Adrenal gland (tissue), 12 donors: ENCODE data around the gene TMEM52. TPM values are rescaled to one million over a fixed set of nuclear protein-coding genes. Genes with fewer than 3 reads are reported as not detected.

ENCODE experiments used
- DNase-seq, 7 donors: peaks; one replicate each; pipeline ENCODE4 v3.0.0-alpha.2; 2019 to 2020
- H3K27ac ChIP-seq, 5 donors: fragments of 200-600 bp; sonication (generic) in 4 of 5; 1 replicate in 3 of 5; 2 replicates in 2 of 5; pipeline versions ENCODE4 v1.5.1 to v1.8.0; 2016 to 2020; ENCODE audit warnings: mild to moderate bottlenecking in 1 of 5
- H3K27me3 ChIP-seq: fragments of 200-600 bp; 2 replicates; pipeline ENCODE4 v1.8.0; 2021
- H3K36me3 ChIP-seq, 2 donors: fragments of 200-600 bp; replicated peaks in 1 of 2; 1 replicate in 1 of 2; 2 replicates in 1 of 2; pipeline versions ENCODE4 v1.5.1 to v1.8.0; 2018 to 2022
- H3K4me1 ChIP-seq, 2 donors: fragments of 200-600 bp; replicated peaks in 1 of 2; 1 replicate in 1 of 2; 2 replicates in 1 of 2; pipeline versions ENCODE4 v1.5.1 to v1.8.0; 2018 to 2021
- H3K4me3 ChIP-seq, 4 donors: fragments of 200-600 bp; sonication (generic) in 3 of 4; one replicate each; pipeline ENCODE4 v1.5.1; 2016 to 2018
- H3K9me3 ChIP-seq, 3 donors: fragments of 200-600 bp; sonication (generic) in 1 of 3; replicated peaks in 1 of 3; 1 replicate in 2 of 3; 2 replicates in 1 of 3; pipeline versions ENCODE4 v1.5.1 to v1.8.0; 2016 to 2021
- POLR2A ChIP-seq, 2 donors: fragments of 450-650 bp; IDR thresholded peaks; one replicate each; pipeline ENCODE4 v1.6.1; 2017; ENCODE audit warnings: antibody characterized with exemption in 2 of 2, mild to moderate bottlenecking in 2 of 2, moderate library complexity in 1 of 2
- WGBS, 4 donors: extraction: QIAGEN DNeasy Blood & Tissue Kit in 2 of 4; methylation state at CpG; one replicate each; pipeline versions ENCODE4 v1.1.5 to v1.1.7; 2013 to 2017; 5-methylcytosine and 5-hydroxymethylcytosine counted together
- intact Hi-C, 2 donors: fragments of 100-400 bp; cut with DNase I; formaldehyde crosslinking; loops; one replicate each; pipeline versions ENCODE4 v1.14.1 to v1.15.0; 2022 to 2023
- polyA plus RNA-seq, 3 donors: library from polyadenylated mRNA; stranded (reverse); fragments of 200-250 nt in 2 of 3; fragments of 350-450 nt in 1 of 3; fragmentation: Illumina TruSeq in 1 of 3; extraction: RNeasy Lipid Tissue Mini Kit (QIAGEN cat#74804) in 1 of 3; gene quantifications; one replicate each; pipeline ENCODE4 v1.2.3, GENCODE V29; 2013 to 2014
- total RNA-seq, 9 donors: library from RNA; depleted of rRNA in 4 of 9; stranded (reverse); fragments of >200 nt in 4 of 9; fragments of 120-200 nt in 1 of 9; fragmentation: NEBNext Ultra II Directional in 1 of 9; extraction: Animal tissue kit (Norgen Biotek cat#: 25700) in 1 of 9; gene quantifications; one replicate each; pipeline versions ENCODE4 v1.1.0 to v1.2.4, GENCODE V29; 2013 to 2023
- TF ChIP-seq, protein P1 (sequence below), 6 experiments: fragments of 450-650 bp in 4 of 6; fragments of 200-600 bp in 2 of 6; sonication (generic) in 1 of 6; IDR thresholded peaks; 1 replicate in 5 of 6; 2 replicates in 1 of 6; pipeline versions ENCODE4 v1.5.1 to v1.8.0; 2016 to 2021; ENCODE audit warnings: antibody characterized with exemption in 6 of 6, mild to moderate bottlenecking in 2 of 6, moderate library complexity in 1 of 6
- donor health status: healthy with polysubstance abuse.
- donor health status: Bipolar disorder and iron deficiency.
- donor health status: DM: yes; HTN: yes; CAD: no.
- donor health status: DM: no; HTN: no; CAD: no.
- donor health status: DM: no; HTN: no; CAD: no.
- donor health status: DM: yes; HTN: yes; CAD: no.

TMEM52 gene
- total and polyA plus RNA-seq, 12 donors: 7.0 to 95.4 (median 61.7) TPM

DNA sequence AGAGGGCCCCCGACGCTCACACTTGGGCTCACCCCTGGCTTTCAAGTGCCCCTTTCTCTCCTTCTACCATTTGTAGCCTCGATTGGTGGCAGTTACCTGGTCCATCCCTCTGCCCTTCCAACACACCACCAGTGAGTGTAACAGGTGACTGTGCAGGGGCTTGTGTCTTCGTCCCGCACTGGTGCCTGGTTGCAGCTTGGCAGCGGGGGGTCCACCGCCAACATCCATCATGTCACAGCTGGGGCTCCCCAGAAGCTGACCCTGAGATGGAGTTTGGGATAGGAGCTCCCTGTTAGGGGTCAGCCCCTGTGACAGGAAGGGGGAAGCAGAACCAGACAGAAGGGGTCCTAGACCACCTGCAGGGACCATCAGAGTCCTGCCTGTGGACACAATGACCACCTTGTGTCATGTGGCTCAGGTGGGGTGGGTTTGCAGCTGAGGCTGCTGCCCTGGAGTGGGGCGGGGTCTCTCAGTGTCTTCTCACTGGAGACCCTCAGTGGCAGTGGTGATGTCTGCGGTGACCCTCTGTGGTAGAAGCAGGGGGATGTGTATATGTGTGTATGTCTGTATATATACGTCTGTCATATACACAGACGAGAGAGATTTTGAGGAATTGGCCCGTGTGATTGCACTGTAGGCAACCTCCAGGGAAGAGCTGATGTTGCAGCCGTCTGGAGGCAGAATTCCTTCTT is 7.6 kb downstream of the TMEM52 start:
- Histone ChIP-seq H3K9me3 (no peaks in the 10 kb centered on the region), H3K4me1 (peaks cover 5 to 19% of the 10 kb centered on the region in 2 donors), H3K27me3 (no peaks in the 10 kb centered on the region), H3K27ac (no peak overlapping the region), H3K4me3 (no peak overlapping the region), H3K36me3 (no peaks in the 10 kb centered on the region)
- 83 to 90% (median 88%) methylated on average over 7 to 13 of the region's 13 CpGs for WGBS, 4 donors
- no peak for TF ChIP-seq POLR2A (IDR thresholded peaks at IDR 0.05)
- TF ChIP-seq, protein P1, sequence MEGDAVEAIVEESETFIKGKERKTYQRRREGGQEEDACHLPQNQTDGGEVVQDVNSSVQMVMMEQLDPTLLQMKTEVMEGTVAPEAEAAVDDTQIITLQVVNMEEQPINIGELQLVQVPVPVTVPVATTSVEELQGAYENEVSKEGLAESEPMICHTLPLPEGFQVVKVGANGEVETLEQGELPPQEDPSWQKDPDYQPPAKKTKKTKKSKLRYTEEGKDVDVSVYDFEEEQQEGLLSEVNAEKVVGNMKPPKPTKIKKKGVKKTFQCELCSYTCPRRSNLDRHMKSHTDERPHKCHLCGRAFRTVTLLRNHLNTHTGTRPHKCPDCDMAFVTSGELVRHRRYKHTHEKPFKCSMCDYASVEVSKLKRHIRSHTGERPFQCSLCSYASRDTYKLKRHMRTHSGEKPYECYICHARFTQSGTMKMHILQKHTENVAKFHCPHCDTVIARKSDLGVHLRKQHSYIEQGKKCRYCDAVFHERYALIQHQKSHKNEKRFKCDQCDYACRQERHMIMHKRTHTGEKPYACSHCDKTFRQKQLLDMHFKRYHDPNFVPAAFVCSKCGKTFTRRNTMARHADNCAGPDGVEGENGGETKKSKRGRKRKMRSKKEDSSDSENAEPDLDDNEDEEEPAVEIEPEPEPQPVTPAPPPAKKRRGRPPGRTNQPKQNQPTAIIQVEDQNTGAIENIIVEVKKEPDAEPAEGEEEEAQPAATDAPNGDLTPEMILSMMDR (IDR thresholded peaks at IDR 0.05): no peak
- DNase-seq: peak in 4 of 7 donors; percentile 13 to 34 (median 20)
- intact Hi-C loops: no loop called here

DNA sequence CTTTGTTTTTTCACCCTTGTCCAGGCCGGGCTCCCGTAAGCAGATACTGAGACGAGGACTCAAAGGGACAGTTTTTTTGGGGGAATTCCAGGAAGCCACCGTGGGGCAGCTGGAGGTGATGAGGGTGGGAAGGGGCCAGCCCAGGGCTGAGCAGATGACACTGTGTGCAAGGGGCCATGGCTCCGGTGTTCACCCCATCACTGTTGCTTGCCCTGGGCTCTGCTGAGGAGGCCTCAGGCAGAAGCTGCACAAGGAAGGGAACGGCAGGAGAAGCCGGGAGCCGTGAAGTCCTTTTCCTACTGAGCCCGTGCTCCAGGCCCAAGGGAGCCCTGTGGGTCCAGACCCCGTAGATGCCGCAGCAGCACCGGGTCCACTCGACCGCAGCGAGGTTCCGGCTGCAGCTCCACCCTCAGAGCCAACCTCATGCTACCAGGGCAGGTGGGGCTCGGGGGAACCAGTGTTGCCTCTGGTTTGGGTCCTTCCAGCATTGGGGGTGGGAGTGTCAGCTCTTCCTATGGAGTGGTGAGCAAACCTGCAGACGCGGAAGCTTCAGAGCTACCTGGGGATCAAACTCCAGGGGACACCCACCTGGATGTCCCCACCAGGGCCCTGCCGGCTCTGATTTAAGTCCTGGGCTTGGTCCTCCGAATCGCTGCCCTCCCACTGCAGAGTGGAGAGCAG is 8.3 kb downstream of the TMEM52 start:
- Histone ChIP-seq H3K4me1 (peaks cover 5 to 19% of the 10 kb centered on the region in 2 donors), H3K9me3 (no peaks in the 10 kb centered on the region), H3K36me3 (no peaks in the 10 kb centered on the region), H3K4me3 (no peak overlapping the region), H3K27me3 (no peaks in the 10 kb centered on the region), H3K27ac (no peak overlapping the region)
- DNase-seq: peak in 4 of 7 donors; percentile 16 to 39 (median 36)
- WGBS, 4 donors: 93 to 96% (median 96%) methylated on average over 10 to 22 of the region's 22 CpGs
- intact Hi-C loops: no loop called here
- no peak for TF ChIP-seq POLR2A (IDR thresholded peaks at IDR 0.05)
- TF ChIP-seq, protein P1 (IDR thresholded peaks at IDR 0.05): no peak

DNA sequence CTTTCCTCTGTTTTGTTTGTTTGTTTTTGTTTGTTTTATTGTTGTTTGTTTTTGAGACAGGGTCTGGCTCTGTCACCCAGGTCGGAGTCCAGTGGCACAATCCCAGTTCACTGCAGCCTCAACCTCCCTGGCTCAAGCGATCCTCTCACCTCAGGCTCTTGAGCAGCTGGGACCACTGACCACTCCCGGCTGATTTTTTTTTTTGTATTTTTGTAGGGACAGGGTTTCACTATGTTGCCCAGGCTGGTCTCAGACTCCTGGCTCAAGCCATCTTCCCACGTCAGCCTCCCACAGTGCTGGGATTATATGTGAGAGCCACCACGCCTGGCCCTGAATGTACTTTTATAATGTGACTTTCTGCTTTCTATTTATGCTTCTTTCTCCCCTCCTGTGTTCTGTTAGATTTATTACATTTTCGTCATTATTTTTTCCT is 9.0 kb downstream of the TMEM52 start:
- TF ChIP-seq POLR2A (IDR thresholded peaks at IDR 0.05): no peak
- TF ChIP-seq, protein P1 (IDR thresholded peaks at IDR 0.05): no peak
- 83 to 93% (median 90%) methylated on average over 6 of the region's 6 CpGs for WGBS, 4 donors
- H3K27me3 ChIP-seq: no peaks in the 10 kb centered on the region
- H3K36me3 ChIP-seq: no peaks in the 10 kb centered on the region
- peak overlapping the region in 1 of 5 donors; percentile 88 for H3K27ac ChIP-seq
- H3K4me3 ChIP-seq: peak overlapping the region in 1 of 4 donors; percentile 76
- H3K9me3 ChIP-seq: no peaks in the 10 kb centered on the region
- peak in 3 of 7 donors; percentile 13 to 21 (median 16) for DNase-seq
- H3K4me1 ChIP-seq: peaks cover 5 to 19% of the 10 kb centered on the region in 2 donors
- intact Hi-C loops: no loop called here

DNA sequence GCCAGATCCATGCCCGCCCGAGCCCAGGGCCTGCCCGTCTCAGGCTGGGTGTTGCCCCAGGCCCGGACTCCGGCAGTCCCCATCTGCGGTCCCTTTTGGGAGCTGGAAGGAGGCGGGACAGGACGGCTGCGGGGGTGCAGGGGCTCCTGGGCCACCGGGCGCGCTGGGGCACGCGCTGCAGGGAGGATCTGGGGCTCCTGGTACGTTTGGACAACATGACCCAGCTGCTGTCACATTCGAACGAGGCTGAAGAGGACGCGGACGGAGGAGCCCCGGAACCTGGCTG is 10.6 kb downstream of the TMEM52 start:
- intact Hi-C loops: loop anchor here in 1 of 2 donors (5.0 to 10.0 kb wide), 2 partner anchors 124 to 146 kb away; no protein-coding TSS in a partner anchor
- Histone ChIP-seq H3K9me3 (no peaks in the 10 kb centered on the region), H3K36me3 (no peaks in the 10 kb centered on the region), H3K4me1 (peaks cover 5 to 19% of the 10 kb centered on the region in 2 donors), H3K27me3 (no peaks in the 10 kb centered on the region), H3K4me3 (peak overlapping the region in 3 of 4 donors; percentile 17 to 76 (median 62)), H3K27ac (peak overlapping the region; percentile 21 to 93 (median 84))
- peak in 5 of 7 donors; percentile 41 to 72 (median 51) for DNase-seq
- WGBS, 4 donors: 0 to 10% (median 8%) methylated on average over 1 to 21 of the region's 21 CpGs; no CpG with 5 or more reads in 1 of the 4 donors
- TF ChIP-seq, protein P1 (IDR thresholded peaks at IDR 0.05): no peak
- no peak for TF ChIP-seq POLR2A (IDR thresholded peaks at IDR 0.05)
